Right cardiac atrium (tissue), 5 donors: Measurements from ENCODE around the gene GMPPB. TPM values are rescaled to one million over a fixed set of nuclear protein-coding genes. Genes with fewer than 3 reads are reported as not detected.

ENCODE experiments used
- ATAC-seq, 2 donors: fragments of 200-7000 bp; cut with Tn5 transposase; one replicate each; pipeline versions ENCODE4 v1.8.0 to v1.9.1; 2020; ENCODE audit warnings: moderate library complexity in 2 of 2, mild to moderate bottlenecking in 1 of 2
- DNase-seq, 3 donors: peaks; one replicate each; pipeline ENCODE4 v3.0.0-alpha.2; 2020
- H3K27ac ChIP-seq: one replicate; pipeline ENCODE4 v1.5.1; 2013; ENCODE audit warnings: mild to moderate bottlenecking, low read length, control low read depth, moderate library complexity
- H3K27me3 ChIP-seq: one replicate; pipeline ENCODE4 v1.6.1; 2013; ENCODE audit not compliant: control insufficient read depth, insufficient read depth
- H3K4me1 ChIP-seq: one replicate; pipeline ENCODE4 v1.6.1; 2013; ENCODE audit warnings: low read length; ENCODE audit not compliant: control insufficient read depth, insufficient read depth
- H3K4me3 ChIP-seq: one replicate; pipeline ENCODE4 v1.5.1; 2013; ENCODE audit warnings: low read length, control low read depth
- H3K9me3 ChIP-seq: one replicate; pipeline ENCODE4 v1.6.1; 2013; ENCODE audit warnings: low read length; ENCODE audit not compliant: control insufficient read depth
- WGBS: extraction: QIAGEN DNeasy Blood & Tissue Kit; methylation state at CpG from one replicate; pipeline ENCODE4 v1.1.7; 2013; 5-methylcytosine and 5-hydroxymethylcytosine counted together
- intact Hi-C, 4 donors: fragments of 100-400 bp; cut with DNase I; formaldehyde crosslinking; loops; one replicate each; pipeline versions ENCODE4 v1.11.0 to v1.14.0; 2022 to 2023
- polyA plus RNA-seq: library from polyadenylated mRNA; stranded (reverse); fragments of 200-250 nt; gene quantifications from one replicate; pipeline ENCODE4 v1.2.3, GENCODE V29; 2013
- total RNA-seq, 4 donors: library from RNA; stranded (reverse); fragmentation: NEBNext Ultra II Directional; extraction: Animal tissue kit (Norgen Biotek cat#: 25700); gene quantifications; one replicate each; pipeline ENCODE4 v1.2.1, GENCODE V29; 2021
- donor health status: healthy with polysubstance abuse.
- donor health status: DM: no; HTN: yes; CAD: no.
- donor health status: DM: no; HTN: no; CAD: no.
- donor health status: DM: no; HTN: yes; CAD: no; lungs with severe emphysema.
- donor health status: DM: yes; HTN: yes; CAD: no.

GMPPB gene
- total and polyA plus RNA-seq, 5 donors, result 12.6 to 34.7 (median 18.0) TPM

DNA sequence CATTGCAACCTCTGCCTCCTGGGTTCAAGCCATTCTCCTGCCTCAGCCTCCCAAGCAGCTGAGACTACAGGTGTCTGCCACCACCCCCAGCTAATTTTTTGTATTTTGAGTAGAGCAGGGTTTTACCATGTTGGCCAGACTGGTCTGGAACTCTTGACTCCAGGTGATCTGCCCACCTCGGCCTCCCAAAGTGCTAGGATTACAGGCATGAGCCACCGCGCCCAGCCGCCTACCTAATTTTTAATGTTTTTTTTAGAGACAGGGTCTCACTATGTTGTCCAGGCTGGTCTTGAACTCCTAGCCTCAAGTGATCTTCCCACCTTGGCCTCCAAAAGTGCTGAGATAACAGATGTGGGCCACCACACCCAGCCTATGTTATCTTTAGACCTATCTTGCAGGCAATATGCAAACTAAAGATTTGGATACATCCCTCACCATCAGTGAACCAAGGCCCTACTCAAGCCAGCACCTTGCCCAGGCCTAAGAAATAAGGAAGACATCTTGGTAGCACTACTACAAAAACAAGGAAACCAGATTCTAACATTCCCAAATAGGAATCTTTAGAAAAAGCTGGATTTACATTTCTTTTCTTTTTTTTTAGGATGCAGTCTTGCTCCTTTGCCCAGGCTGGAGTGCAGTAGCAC is 6.3 kb upstream of the GMPPB start:
- ATAC-seq, result no peak
- intact Hi-C loops, result no loop called here
- Histone ChIP-seq H3K27me3 (no peaks in the 10 kb centered on the region), H3K4me1 (no peaks in the 10 kb centered on the region), H3K27ac (no peak overlapping the region), H3K9me3 (no peaks in the 10 kb centered on the region), H3K4me3 (no peak overlapping the region)
- 97% methylated on average over 4 of the region's 4 CpGs for WGBS
- no peak for DNase-seq

GRCh38 chr3:49727924-49728361 is 4.2 kb upstream of the GMPPB start:
- 85% methylated on average over 15 of the region's 15 CpGs for WGBS
- DNase-seq (peak in 1 of 3 donors; percentile 50), ATAC-seq (no peak)
- Histone ChIP-seq H3K4me3 (no peak overlapping the region), H3K9me3 (no peaks in the 10 kb centered on the region), H3K27me3 (no peaks in the 10 kb centered on the region), H3K27ac (no peak overlapping the region), H3K4me1 (peaks cover 7% of the 10 kb centered on the region)
- intact Hi-C loops, result no loop called here

DNA sequence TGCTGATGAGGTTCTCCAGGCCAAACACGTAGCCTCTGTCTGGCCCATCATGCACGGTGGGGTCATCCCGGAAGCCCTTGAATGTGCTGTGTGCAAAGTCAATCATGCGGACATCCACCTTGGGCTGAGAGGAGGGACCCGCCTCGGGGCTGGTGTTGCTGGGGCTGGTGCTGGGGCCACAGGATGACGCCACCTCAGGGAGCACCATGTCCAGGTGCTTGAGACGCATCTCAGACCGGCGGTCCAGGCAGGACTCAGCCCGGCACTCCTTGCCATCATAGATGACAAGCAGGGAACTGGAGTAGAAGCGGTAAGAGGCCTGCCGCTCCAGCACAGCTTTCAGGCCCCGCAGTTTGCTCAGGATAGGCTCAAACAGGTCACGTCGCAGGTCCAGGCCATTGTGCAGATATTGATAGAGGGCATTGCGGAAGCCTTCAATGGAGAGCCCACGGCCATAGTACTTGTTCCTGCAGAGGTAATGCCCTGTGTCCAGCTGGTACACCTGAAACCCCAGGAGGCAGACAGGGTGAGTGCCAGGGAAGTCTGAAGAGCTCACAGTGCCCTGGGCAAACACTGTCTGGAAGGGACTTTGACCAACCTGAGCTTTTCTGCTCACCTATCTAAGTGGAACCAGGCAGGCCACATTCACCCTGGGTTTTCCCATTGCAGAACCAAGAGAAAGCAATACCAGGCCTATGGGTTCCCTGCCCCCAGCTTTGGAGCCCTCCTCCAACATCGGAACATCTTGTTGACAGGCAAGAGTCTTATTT is 3.6 kb upstream of the GMPPB start:
- Histone ChIP-seq H3K9me3 (no peaks in the 10 kb centered on the region), H3K4me1 (peaks cover 12% of the 10 kb centered on the region), H3K4me3 (no peak overlapping the region), H3K27ac (no peak overlapping the region), H3K27me3 (no peaks in the 10 kb centered on the region)
- intact Hi-C loops, result no loop called here
- WGBS, result 87% methylated on average over 19 of the region's 19 CpGs
- ATAC-seq (no peak), DNase-seq (peak in 1 of 3 donors; percentile 41)

DNA sequence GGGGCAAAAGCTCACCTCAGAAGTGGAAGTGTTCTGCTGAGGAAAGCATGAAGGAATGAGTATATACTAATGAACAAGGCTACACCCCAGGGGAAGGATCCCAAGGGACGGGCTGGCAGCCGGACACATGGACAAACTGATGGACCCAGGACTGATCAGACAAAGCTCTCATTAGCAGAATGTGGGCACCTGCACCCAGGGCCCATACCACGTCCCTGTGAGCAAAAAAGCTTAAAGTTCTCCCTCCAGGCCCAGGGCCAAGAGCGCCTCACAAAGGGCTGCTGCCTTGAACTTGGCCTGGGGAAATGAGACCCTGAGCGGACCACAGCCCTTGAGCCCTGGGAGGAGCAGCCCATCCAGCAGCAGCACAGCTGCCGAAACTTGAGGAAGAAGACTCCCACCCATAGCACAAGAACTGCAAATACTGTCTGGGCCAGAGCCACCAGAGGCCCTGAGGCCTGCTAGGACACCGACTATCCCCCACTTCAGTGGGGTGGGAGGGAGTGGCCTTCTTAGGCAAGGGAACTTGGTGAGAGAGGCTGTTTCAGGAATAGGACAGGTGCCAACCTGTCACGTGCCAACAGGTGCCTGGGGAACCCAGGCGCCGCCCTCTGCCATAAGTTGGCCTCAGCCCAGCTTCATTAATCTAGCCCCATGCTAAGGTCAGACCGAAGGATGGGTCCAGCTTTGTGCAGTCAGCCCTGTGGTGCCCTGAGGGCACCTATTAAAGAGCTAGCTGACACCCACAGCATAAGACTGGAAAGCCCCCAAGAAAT is 2.3 kb upstream of the GMPPB start:
- peak in 1 of 3 donors; percentile 64 for DNase-seq
- 85% methylated on average over 11 of the region's 11 CpGs for WGBS
- Histone ChIP-seq H3K27ac (no peak overlapping the region), H3K4me3 (no peak overlapping the region), H3K4me1 (peaks cover 12% of the 10 kb centered on the region), H3K9me3 (no peaks in the 10 kb centered on the region), H3K27me3 (no peaks in the 10 kb centered on the region)
- ATAC-seq, result no peak
- intact Hi-C loops, result no loop called here

GRCh38 chr3:49724586-49724985 is 835 bp upstream of the GMPPB start:
- intact Hi-C loops, result no loop called here
- ATAC-seq, result no peak
- peak overlapping the region; percentile 61 for H3K4me3 ChIP-seq
- peaks cover 12% of the 10 kb centered on the region for H3K4me1 ChIP-seq
- peak overlapping the region; percentile 94 for H3K27ac ChIP-seq
- WGBS, result 19% methylated on average over 6 of the region's 6 CpGs
- DNase-seq, result peak in 2 of 3 donors; percentile 70
- no peaks in the 10 kb centered on the region for H3K27me3 ChIP-seq
- no peaks in the 10 kb centered on the region for H3K9me3 ChIP-seq

GRCh38 chr3:49723296-49723627 is 489 bp downstream of the GMPPB start:
- peaks cover 12% of the 10 kb centered on the region for H3K4me1 ChIP-seq
- intact Hi-C loops, result no loop called here
- under 1% methylated on average over 20 of the region's 20 CpGs for WGBS
- peak overlapping the region; percentile 64 for H3K4me3 ChIP-seq
- H3K9me3 ChIP-seq, result no peaks in the 10 kb centered on the region
- peak; percentile 4 to 14 for ATAC-seq
- DNase-seq, result peak; percentile 68 to 85 (median 80)
- H3K27ac ChIP-seq, result peak overlapping the region; percentile 75
- H3K27me3 ChIP-seq, result no peaks in the 10 kb centered on the region

DNA sequence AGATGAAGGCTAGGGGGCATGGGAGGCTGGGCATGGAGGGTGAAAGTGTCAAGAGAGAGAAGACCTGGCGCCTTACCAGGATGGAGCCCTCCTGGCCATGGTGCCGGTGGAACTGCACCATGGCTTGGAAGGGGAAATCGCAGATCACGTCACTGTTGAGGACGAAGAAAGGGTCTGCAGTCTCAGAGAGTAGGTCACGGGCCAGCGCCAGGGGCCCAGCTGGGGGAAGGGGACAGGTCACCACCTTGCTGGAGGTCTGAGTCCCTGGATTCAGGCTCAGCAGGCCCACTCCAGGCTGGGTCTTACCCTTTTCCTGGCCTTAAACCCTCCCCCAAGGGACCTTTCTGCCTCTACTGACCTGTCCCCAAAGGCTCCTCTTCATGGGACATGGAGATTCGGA is 855 bp downstream of the GMPPB start:
- peaks cover 12% of the 10 kb centered on the region for H3K4me1 ChIP-seq
- intact Hi-C loops, result no loop called here
- H3K27me3 ChIP-seq, result no peaks in the 10 kb centered on the region
- peak overlapping the region; percentile 75 for H3K27ac ChIP-seq
- peak overlapping the region; percentile 64 for H3K4me3 ChIP-seq
- ATAC-seq (no peak), DNase-seq (peak in 1 of 3 donors; percentile 52)
- 62% methylated on average over 8 of the region's 8 CpGs for WGBS
- H3K9me3 ChIP-seq, result no peaks in the 10 kb centered on the region

DNA sequence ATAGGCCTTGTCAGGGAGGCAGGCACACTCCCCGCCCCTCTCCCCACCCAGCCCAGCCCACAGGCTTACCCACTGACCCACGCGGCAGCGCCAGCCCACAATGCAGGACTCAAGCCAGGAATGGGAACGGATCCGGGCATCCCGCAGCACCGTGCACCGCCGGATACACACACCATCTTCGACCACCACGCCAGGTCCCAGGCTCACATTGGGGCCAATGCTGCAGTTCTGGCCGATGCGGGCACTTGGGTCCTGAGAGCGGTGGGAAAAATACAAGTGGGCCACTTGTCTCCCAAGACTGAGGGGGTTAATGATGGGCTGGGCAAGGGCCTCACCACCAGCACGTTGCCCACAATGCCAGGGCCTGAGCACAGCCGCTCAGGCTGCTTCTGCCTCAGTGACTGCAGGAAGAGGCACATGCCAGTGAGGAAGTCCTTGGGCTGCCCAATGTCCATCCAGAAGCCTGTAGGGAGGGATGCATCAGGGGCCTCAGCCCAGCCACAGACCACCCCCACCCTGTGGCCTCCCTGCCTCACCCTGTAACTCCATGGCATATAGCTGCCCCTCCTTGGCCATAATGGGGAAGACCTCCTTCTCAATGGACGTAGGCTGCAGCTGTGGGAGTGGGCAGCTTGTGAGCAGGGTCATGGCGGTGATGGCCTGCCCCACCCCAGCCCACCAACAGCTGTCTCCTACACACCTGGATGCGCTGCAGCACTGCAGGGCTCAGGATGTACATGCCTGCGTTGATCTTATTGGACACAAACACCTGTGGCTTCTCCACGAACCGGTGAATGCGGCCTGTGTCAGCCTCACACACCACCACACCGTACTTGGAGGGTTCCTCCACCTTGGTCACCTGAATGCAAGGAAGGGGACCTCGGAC is 1.6 kb downstream of the GMPPB start:
- 83% methylated on average over 26 of the region's 26 CpGs for WGBS
- Histone ChIP-seq H3K9me3 (no peaks in the 10 kb centered on the region), H3K27ac (no peak overlapping the region), H3K27me3 (no peaks in the 10 kb centered on the region), H3K4me1 (peaks cover 12% of the 10 kb centered on the region), H3K4me3 (no peak overlapping the region)
- ATAC-seq (no peak), DNase-seq (peak in 1 of 3 donors; percentile 56)
- intact Hi-C loops, result no loop called here

GRCh38 chr3:49721596-49721895 is 2.2 kb downstream of the GMPPB start:
- intact Hi-C loops, result no loop called here
- Histone ChIP-seq H3K4me3 (no peak overlapping the region), H3K27ac (no peak overlapping the region), H3K9me3 (no peaks in the 10 kb centered on the region), H3K4me1 (peaks cover 12% of the 10 kb centered on the region), H3K27me3 (no peaks in the 10 kb centered on the region)
- 72% methylated on average over 9 of the region's 9 CpGs for WGBS
- ATAC-seq, result no peak
- peak in 1 of 3 donors; percentile 46 for DNase-seq

DNA sequence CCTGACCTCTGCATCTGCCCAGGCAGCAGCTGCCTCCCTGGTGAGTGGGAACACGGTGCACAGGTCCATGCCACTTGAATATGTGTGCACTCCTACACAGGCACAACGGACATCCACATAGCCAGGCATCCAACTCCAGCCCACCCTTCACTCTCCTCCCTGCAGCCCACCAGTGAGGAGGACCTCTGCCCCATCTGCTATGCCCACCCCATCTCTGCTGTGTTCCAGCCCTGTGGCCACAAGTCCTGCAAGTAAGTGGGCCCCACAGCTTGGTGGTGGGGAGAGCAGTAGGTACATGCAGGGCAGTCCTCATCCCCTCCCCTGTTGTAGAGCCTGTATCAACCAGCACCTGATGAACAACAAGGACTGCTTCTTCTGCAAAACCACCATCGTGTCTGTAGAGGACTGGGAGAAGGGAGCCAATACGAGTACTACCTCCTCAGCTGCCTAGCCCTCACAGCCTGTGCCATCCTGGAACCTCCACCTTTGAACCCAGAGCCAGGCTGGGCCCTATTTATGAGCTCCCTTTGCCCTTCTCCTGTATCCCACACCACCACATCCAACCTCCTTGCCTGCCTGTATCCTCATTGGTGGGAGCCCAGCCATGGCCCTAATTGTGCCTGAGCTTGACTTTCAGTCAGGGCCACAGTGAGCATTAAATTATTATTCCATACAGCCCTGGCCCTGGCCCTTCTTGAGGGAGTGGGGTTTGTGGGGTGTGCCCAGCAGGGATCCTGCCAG is 2.7 kb downstream of the GMPPB start:
- peaks cover 12% of the 10 kb centered on the region for H3K4me1 ChIP-seq
- no peak overlapping the region for H3K27ac ChIP-seq
- H3K9me3 ChIP-seq, result no peaks in the 10 kb centered on the region
- WGBS, result 68% methylated on average over 4 of the region's 4 CpGs
- intact Hi-C loops, result no loop called here
- DNase-seq, result peak in 2 of 3 donors; percentile 54 to 55
- no peaks in the 10 kb centered on the region for H3K27me3 ChIP-seq
- ATAC-seq, result no peak
- H3K4me3 ChIP-seq, result no peak overlapping the region
